PC-9 (cell line): ENCODE measurements around the gene PPFIA4. TPM values are rescaled to one million over a fixed set of nuclear protein-coding genes. Genes with fewer than 3 reads are reported as not detected.

Experiments
- BruUV-seq: library from RNA; stranded (reverse); fragments of 400-500 nt; replicated peaks from 2 replicates; lab custom pipeline; 2021; lab: Mats Ljungman, UMichigan
- CTCF ChIA-PET: fragments of 300-600 bp; sonication (Branson Sonifier 250); formaldehyde crosslinking; loops from one replicate; lab custom pipeline; 2022; ENCODE audit warnings: antibody characterized with exemption; lab: Charles Lee
- POLR2A ChIA-PET: fragments of 300-600 bp; sonication (Branson Sonifier 250); formaldehyde crosslinking; loops from one replicate; lab custom pipeline; 2022; ENCODE audit warnings: antibody characterized with exemption; ENCODE audit not compliant: unreplicated experiment; lab: Charles Lee
- DNase-seq, 2 experiments: peaks; one replicate each; pipeline versions ENCODE4 v3.0.0 to v3.0.0-alpha.2; 2015 to 2022; ENCODE audit warnings: mixed read lengths in 1 of 2
- H2AFZ ChIP-seq: fragments of 200-600 bp; sonication (generic); 2 replicates; pipeline ENCODE4 v1.8.1; 2017; ENCODE audit warnings: antibody characterized with exemption
- H3F3A ChIP-seq: fragments of 200-600 bp; sonication (generic); 2 replicates; pipeline ENCODE4 v1.8.1; 2017; ENCODE audit warnings: antibody characterized with exemption, mild to moderate bottlenecking, low read depth; ENCODE audit not compliant: insufficient read depth
- H3K27ac ChIP-seq: fragments of 200-600 bp; sonication (generic); 2 replicates; pipeline ENCODE4 v1.6.1; 2016; ENCODE audit warnings: mixed run types
- H3K27me3 ChIP-seq: fragments of 200-600 bp; sonication (generic); 2 replicates; pipeline ENCODE4 v1.6.1; 2016; ENCODE audit warnings: low read depth, mixed run types; ENCODE audit not compliant: insufficient read depth
- H3K36me3 ChIP-seq: fragments of 200-600 bp; sonication (generic); 2 replicates; pipeline ENCODE4 v1.6.1; 2016; ENCODE audit warnings: low read depth, mixed run types
- H3K4me1 ChIP-seq: fragments of 200-600 bp; sonication (generic); replicated peaks from 2 replicates; pipeline ENCODE4 v1.6.1; 2016; ENCODE audit warnings: mixed run types; ENCODE audit not compliant: insufficient read depth
- H3K4me2 ChIP-seq: fragments of 200-600 bp; sonication (generic); 2 replicates; pipeline ENCODE4 v1.6.1; 2017; ENCODE audit warnings: mixed run types
- H3K4me3 ChIP-seq: fragments of 200-600 bp; sonication (generic); 2 replicates; pipeline ENCODE4 v1.6.1; 2016; ENCODE audit warnings: mixed run types
- H3K79me2 ChIP-seq: fragments of 200-600 bp; sonication (generic); 2 replicates; pipeline ENCODE4 v1.6.1; 2017; ENCODE audit warnings: low read depth, mixed run types
- H3K9me2 ChIP-seq: fragments of 200-600 bp; sonication (generic); 2 replicates; pipeline ENCODE4 v1.8.1; 2017; ENCODE audit warnings: mild to moderate bottlenecking; ENCODE audit not compliant: insufficient read depth
- H3K9me3 ChIP-seq: fragments of 200-600 bp; sonication (generic); 2 replicates; pipeline ENCODE4 v1.8.1; 2016; ENCODE audit warnings: low read depth; ENCODE audit not compliant: insufficient read depth
- H4K20me1 ChIP-seq: fragments of 200-600 bp; sonication (generic); 2 replicates; pipeline ENCODE4 v1.8.1; 2017; ENCODE audit not compliant: insufficient read depth
- CTCF ChIP-seq: fragments of 200-600 bp; sonication (generic); conservative IDR thresholded peaks from 2 replicates; pipeline ENCODE4 v1.6.1; 2017; ENCODE audit warnings: mixed run types, antibody characterized with exemption, mild to moderate bottlenecking, moderate library complexity
- EZH2 ChIP-seq: fragments of 200-600 bp; sonication (generic); IDR thresholded peaks from 2 replicates; pipeline ENCODE4 v1.8.0; 2017; ENCODE audit warnings: antibody characterized with exemption, low read depth
- intact Hi-C: fragments of 100-400 bp; cut with micrococcal nuclease; formaldehyde crosslinking; loops from one replicate; pipeline ENCODE4 v1.10.0; 2022; ENCODE audit not compliant: unreplicated experiment
- total RNA-seq: library from RNA; stranded (reverse); gene quantifications from 2 replicates; pipeline ENCODE4 v1.2.3, GENCODE V29; 2021

PPFIA4 gene
- total RNA-seq, 1 experiment from 2014 or later, result 1.2 TPM

GRCh38 chr1:203104789-203105390 is 78.6 kb downstream of the PPFIA4 start:
- H3K79me2 ChIP-seq, result no peaks in the 10 kb centered on the region
- no peaks in the 10 kb centered on the region for H3K36me3 ChIP-seq
- ChIA-PET POLR2A (no interaction called here), CTCF (no interaction called here)
- no peak overlapping the region for H3K4me2 ChIP-seq
- intact Hi-C loops, result no loop called here
- H4K20me1 ChIP-seq, result no peaks in the 10 kb centered on the region
- H3K4me1 ChIP-seq, result peaks cover 19% of the 10 kb centered on the region
- BruUV-seq, result no TSS peak
- peaks cover 14% of the 10 kb centered on the region for H3F3A ChIP-seq
- H3K27me3 ChIP-seq, result no peaks in the 10 kb centered on the region
- H3K9me2 ChIP-seq, result no peaks in the 10 kb centered on the region
- H3K27ac ChIP-seq, result peak overlapping the region; percentile 21; the same call in 1 of the 2 replicates
- no peak overlapping the region for H2AFZ ChIP-seq
- H3K4me3 ChIP-seq, result no peak overlapping the region
- TF ChIP-seq CTCF (no peak), EZH2 (no peak)
- peaks cover 13% of the 10 kb centered on the region; the same call in 1 of the 2 replicates for H3K9me3 ChIP-seq
- DNase-seq, result no peak

GRCh38 chr1:203112475-203112874 is 86.2 kb downstream of the PPFIA4 start:
- intact Hi-C loops, result no loop called here
- H3K4me2 ChIP-seq, result no peak overlapping the region
- POLR2A ChIA-PET, result no interaction called here

GRCh38 chr1:203113308-203113707 is 87.0 kb downstream of the PPFIA4 start:
- Histone ChIP-seq H2AFZ (no peak overlapping the region), H3K27ac (no peak overlapping the region), H3K79me2 (no peaks in the 10 kb centered on the region), H3K36me3 (no peaks in the 10 kb centered on the region), H3K4me3 (no peak overlapping the region), H3K4me1 (no peaks in the 10 kb centered on the region), H3K27me3 (0 out of 2 replicates have a peak, but pooled peaks cover 10% of the 10 kb centered on the region), H3K9me2 (no peaks in the 10 kb centered on the region), H4K20me1 (no peaks in the 10 kb centered on the region), H3K4me2 (no peak overlapping the region), H3K9me3 (no peaks in the 10 kb centered on the region), H3F3A (no peaks in the 10 kb centered on the region)
- no TSS peak for BruUV-seq
- ChIA-PET CTCF (no interaction called here), POLR2A (no interaction called here)
- intact Hi-C loops, result no loop called here
- TF ChIP-seq EZH2 (no peak), CTCF (no peak)
- no peak for DNase-seq

More at GRCh38 chr1:203112475-203112874, 86.2 kb downstream of the PPFIA4 start:
- CTCF ChIA-PET, result no interaction called here
- Histone ChIP-seq H3K9me3 (no peaks in the 10 kb centered on the region), H3K4me1 (no peaks in the 10 kb centered on the region), H4K20me1 (no peaks in the 10 kb centered on the region), H2AFZ (no peak overlapping the region), H3K79me2 (no peaks in the 10 kb centered on the region), H3F3A (no peaks in the 10 kb centered on the region), H3K27me3 (0 out of 2 replicates have a peak, but pooled peaks cover 10% of the 10 kb centered on the region), H3K27ac (no peak overlapping the region), H3K36me3 (no peaks in the 10 kb centered on the region), H3K4me3 (no peak overlapping the region), H3K9me2 (no peaks in the 10 kb centered on the region)
- no peak for TF ChIP-seq EZH2
- no peak for TF ChIP-seq CTCF
- peak in 1 of 2 experiments; percentile 47 for DNase-seq
- BruUV-seq, result no TSS peak
